ENCODE measurements around the gene SGIP1. TPM values are rescaled to one million over a fixed set of nuclear protein-coding genes. Genes with fewer than 3 reads are reported as not detected.

SGIP1 gene
- total RNA-seq, 1 experiment from 2014 or later, result not detected

DNA sequence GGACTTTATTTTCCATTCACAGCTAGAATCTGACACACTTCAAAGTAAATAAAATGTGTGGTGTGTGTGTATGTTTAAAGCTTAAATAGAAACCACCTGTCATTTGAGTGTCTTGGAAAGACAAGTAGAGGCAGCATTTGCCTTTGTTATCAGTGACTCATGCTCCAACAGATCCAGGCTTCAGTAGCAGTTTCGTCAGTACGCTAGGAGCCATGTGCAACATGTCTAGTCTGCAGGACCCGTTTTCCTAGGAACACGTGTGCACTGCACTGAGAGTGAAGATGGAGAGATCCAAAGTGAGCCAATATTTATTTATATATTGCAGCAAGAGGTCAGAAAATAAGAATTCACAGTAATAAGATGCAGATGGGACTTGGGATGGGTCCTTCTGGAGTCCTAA, 41.8 kb downstream of the SGIP1 start:
- Mint-ChIP-seq H3K4me1 (ENCODE audit: low read depth, unreplicated experiment) (peaks cover 20% of the 10 kb centered on the region), H3K9me3 (ENCODE audit: low read depth, unreplicated experiment) (no peaks in the 10 kb centered on the region), H3K27ac (ENCODE audit: unreplicated experiment) (no peak overlapping the region), H3K36me3 (ENCODE audit: insufficient read depth, unreplicated experiment) (no peaks in the 10 kb centered on the region), H3K4me3 (ENCODE audit: low read depth, unreplicated experiment) (no peak overlapping the region), H3K27me3 (ENCODE audit: unreplicated experiment) (no peaks in the 10 kb centered on the region)
- no TSS peak for BruUV-seq (replicated peaks)
- intact Hi-C loops (cut with micrococcal nuclease; ENCODE audit: unreplicated experiment), result no loop called here
- TF ChIP-seq, protein P1, sequence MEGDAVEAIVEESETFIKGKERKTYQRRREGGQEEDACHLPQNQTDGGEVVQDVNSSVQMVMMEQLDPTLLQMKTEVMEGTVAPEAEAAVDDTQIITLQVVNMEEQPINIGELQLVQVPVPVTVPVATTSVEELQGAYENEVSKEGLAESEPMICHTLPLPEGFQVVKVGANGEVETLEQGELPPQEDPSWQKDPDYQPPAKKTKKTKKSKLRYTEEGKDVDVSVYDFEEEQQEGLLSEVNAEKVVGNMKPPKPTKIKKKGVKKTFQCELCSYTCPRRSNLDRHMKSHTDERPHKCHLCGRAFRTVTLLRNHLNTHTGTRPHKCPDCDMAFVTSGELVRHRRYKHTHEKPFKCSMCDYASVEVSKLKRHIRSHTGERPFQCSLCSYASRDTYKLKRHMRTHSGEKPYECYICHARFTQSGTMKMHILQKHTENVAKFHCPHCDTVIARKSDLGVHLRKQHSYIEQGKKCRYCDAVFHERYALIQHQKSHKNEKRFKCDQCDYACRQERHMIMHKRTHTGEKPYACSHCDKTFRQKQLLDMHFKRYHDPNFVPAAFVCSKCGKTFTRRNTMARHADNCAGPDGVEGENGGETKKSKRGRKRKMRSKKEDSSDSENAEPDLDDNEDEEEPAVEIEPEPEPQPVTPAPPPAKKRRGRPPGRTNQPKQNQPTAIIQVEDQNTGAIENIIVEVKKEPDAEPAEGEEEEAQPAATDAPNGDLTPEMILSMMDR (IDR thresholded peaks at IDR 0.05; ENCODE audit: unreplicated experiment), result no peak
- DNase-seq, result no peak
- CTCF ChIA-PET, result no interaction called here

DNA sequence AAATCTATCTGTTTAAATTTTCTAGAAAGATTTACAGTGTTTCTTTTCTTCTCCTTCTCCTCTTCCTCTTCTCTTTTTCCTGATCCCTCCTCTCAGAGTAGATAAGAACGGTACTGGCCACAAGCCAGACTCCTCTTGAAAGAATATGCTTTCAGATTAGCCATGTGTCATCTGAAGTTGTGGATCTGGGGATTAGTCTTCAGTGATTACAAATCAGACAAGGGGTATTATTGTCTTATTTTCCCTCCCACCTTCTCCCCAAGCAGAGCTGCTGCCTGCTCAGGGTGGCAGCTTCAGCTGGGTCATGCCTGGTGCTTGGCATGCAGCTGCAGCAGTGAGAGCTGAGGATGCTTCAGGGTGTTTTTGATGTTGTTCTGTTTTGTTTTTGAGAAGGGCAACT, 42.7 kb downstream of the SGIP1 start:
- intact Hi-C loops (cut with micrococcal nuclease; ENCODE audit: unreplicated experiment), result no loop called here
- Mint-ChIP-seq H3K27ac (ENCODE audit: unreplicated experiment) (no peak overlapping the region), H3K4me3 (ENCODE audit: low read depth, unreplicated experiment) (no peak overlapping the region), H3K36me3 (ENCODE audit: insufficient read depth, unreplicated experiment) (no peaks in the 10 kb centered on the region), H3K9me3 (ENCODE audit: low read depth, unreplicated experiment) (no peaks in the 10 kb centered on the region), H3K27me3 (ENCODE audit: unreplicated experiment) (no peaks in the 10 kb centered on the region), H3K4me1 (ENCODE audit: low read depth, unreplicated experiment) (peaks cover 16% of the 10 kb centered on the region)
- DNase-seq, result no peak
- CTCF ChIA-PET, result no interaction called here
- TF ChIP-seq, protein P1 (IDR thresholded peaks at IDR 0.05; ENCODE audit: unreplicated experiment), result no peak
- BruUV-seq (replicated peaks), result no TSS peak

DNA sequence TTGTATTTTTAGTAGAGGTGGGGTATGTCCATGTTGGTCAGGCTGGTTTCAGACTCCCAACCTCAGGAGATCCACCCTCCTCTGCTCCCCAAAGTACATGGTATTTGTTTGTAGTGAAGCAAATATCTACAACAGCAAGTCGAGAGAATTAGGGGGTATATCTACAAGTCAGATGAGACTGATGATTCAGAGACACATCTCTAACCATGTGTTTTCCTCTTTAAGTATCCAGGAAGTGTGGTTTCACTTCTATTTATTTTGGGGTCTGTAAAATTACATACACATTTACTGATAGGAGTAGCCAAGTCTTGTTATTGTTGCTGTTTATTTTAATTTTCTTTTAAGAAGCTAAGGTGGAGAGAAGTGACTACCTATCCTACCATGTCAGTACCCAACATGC, 44.9 kb downstream of the SGIP1 start:
- BruUV-seq (replicated peaks), result no TSS peak
- Mint-ChIP-seq H3K9me3 (ENCODE audit: low read depth, unreplicated experiment) (no peaks in the 10 kb centered on the region), H3K4me1 (ENCODE audit: low read depth, unreplicated experiment) (peaks cover 12% of the 10 kb centered on the region), H3K36me3 (ENCODE audit: insufficient read depth, unreplicated experiment) (no peaks in the 10 kb centered on the region), H3K4me3 (ENCODE audit: low read depth, unreplicated experiment) (no peak overlapping the region), H3K27me3 (ENCODE audit: unreplicated experiment) (no peaks in the 10 kb centered on the region), H3K27ac (ENCODE audit: unreplicated experiment) (no peak overlapping the region)
- intact Hi-C loops (cut with micrococcal nuclease; ENCODE audit: unreplicated experiment), result no loop called here
- no peak for DNase-seq
- CTCF ChIA-PET, result no interaction called here
- TF ChIP-seq, protein P1 (IDR thresholded peaks at IDR 0.05; ENCODE audit: unreplicated experiment), result no peak

DNA sequence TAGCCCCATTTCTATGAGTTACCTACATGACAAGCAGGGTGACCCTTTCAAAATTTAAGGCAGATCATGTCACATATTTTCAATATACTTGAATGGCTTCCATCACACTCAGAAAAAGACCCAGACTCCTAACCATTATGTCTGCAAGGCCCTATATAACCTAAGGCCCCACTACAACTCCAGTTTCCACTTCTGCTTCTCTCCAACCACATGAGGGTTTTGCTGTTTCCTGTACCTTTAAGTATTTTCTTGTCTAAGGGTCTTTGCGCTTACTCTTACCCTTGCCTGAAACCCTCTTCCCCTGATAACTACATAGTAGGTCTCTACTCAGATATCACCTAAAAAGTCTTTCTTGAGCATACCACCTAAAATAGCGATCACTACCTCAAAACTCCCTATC, 46.1 kb downstream of the SGIP1 start:
- no peaks in the 10 kb centered on the region for H3K27me3 Mint-ChIP-seq (ENCODE audit: unreplicated experiment)
- intact Hi-C loops (cut with micrococcal nuclease; ENCODE audit: unreplicated experiment), result no loop called here
- no peak overlapping the region for H3K27ac Mint-ChIP-seq (ENCODE audit: unreplicated experiment)
- H3K4me3 Mint-ChIP-seq (ENCODE audit: low read depth, unreplicated experiment), result no peak overlapping the region
- CTCF ChIA-PET, result no interaction called here
- TF ChIP-seq, protein P1 (IDR thresholded peaks at IDR 0.05; ENCODE audit: unreplicated experiment), result no peak
- no peak for DNase-seq
- H3K4me1 Mint-ChIP-seq (ENCODE audit: low read depth, unreplicated experiment), result peaks cover 12% of the 10 kb centered on the region
- no peaks in the 10 kb centered on the region for H3K9me3 Mint-ChIP-seq (ENCODE audit: low read depth, unreplicated experiment)
- no TSS peak for BruUV-seq (replicated peaks)
- no peaks in the 10 kb centered on the region for H3K36me3 Mint-ChIP-seq (ENCODE audit: insufficient read depth, unreplicated experiment)

DNA sequence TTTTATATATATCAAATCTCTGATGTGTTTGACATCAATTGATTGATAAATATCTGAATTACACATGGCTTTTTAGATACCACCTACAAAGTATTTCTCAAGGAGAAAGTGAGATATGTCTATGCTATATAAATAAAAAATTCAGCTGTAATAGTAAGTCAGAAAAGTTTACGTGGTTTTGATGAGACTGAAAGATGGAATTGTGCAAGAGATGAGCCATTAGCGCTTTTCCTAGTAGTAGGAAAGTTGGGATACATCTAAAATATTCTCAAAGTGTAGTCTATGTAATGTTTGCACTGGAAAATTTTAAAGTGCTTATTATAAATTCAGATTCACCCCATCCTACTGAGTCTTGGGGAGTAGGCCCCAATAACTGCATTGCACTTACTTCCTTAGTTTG, 49.1 kb downstream of the SGIP1 start:
- CTCF ChIA-PET, result no interaction called here
- intact Hi-C loops (cut with micrococcal nuclease; ENCODE audit: unreplicated experiment), result no loop called here
- Mint-ChIP-seq H3K9me3 (ENCODE audit: low read depth, unreplicated experiment) (no peaks in the 10 kb centered on the region), H3K27me3 (ENCODE audit: unreplicated experiment) (no peaks in the 10 kb centered on the region), H3K4me1 (ENCODE audit: low read depth, unreplicated experiment) (no peaks in the 10 kb centered on the region), H3K4me3 (ENCODE audit: low read depth, unreplicated experiment) (no peak overlapping the region), H3K27ac (ENCODE audit: unreplicated experiment) (no peak overlapping the region), H3K36me3 (ENCODE audit: insufficient read depth, unreplicated experiment) (no peaks in the 10 kb centered on the region)
- TF ChIP-seq, protein P1 (IDR thresholded peaks at IDR 0.05; ENCODE audit: unreplicated experiment), result no peak
- no TSS peak for BruUV-seq (replicated peaks)
- no peak for DNase-seq
